H1 (cell line): Measurements from ENCODE around the gene HEXIM1. TPM values are rescaled to one million over a fixed set of nuclear protein-coding genes. Genes with fewer than 3 reads are reported as not detected.
A peak's percentile ranks its signal among the peaks of the same experiment; 100 is the strongest.

ENCODE experiments used
- ASH2L ChIP-seq: fragments of 200-600, 300-600 bp; sonication (generic); IDR thresholded peaks from one replicate; pipeline ENCODE4 v1.7.1; 2017; ENCODE audit warnings: low read length
- ATF2 ChIP-seq: IDR thresholded peaks from 2 replicates; pipeline ENCODE4 v1.6.1; 2012; ENCODE audit warnings: low read length, inconsistent platforms
- ATF3 ChIP-seq: IDR thresholded peaks from 2 replicates; pipeline ENCODE4 v1.6.1; 2011; ENCODE audit warnings: low read depth, mild to moderate bottlenecking, low read length; ENCODE audit not compliant: insufficient read depth
- CEBPB ChIP-seq: IDR thresholded peaks from 2 replicates; pipeline ENCODE4 v1.6.1; 2012; ENCODE audit warnings: low read depth, low read length
- CHD2 ChIP-seq: IDR thresholded peaks from 2 replicates; pipeline ENCODE4 v1.6.1; 2012; ENCODE audit warnings: low read length, improper control_type of control experiment
- CREB1 ChIP-seq: IDR thresholded peaks from 2 replicates; pipeline ENCODE4 v1.6.1; 2012; ENCODE audit warnings: inconsistent platforms
- E2F6 ChIP-seq: IDR thresholded peaks from 2 replicates; pipeline ENCODE4 v1.6.1; 2012; ENCODE audit warnings: inconsistent platforms
- EP300 ChIP-seq, 2 experiments: IDR thresholded peaks; 1 replicate in 1 of 2; 2 replicates in 1 of 2; pipeline ENCODE4 v1.6.1; 2011 to 2012; ENCODE audit warnings: low read depth in 2 of 2, low read length in 2 of 2, mild to moderate bottlenecking in 2 of 2, borderline replicate concordance in 1 of 2, inconsistent platforms in 1 of 2, moderate library complexity in 1 of 2
- MAFK ChIP-seq: IDR thresholded peaks from 2 replicates; pipeline ENCODE4 v1.6.1; 2012; ENCODE audit warnings: low read depth, mild to moderate bottlenecking, improper control_type of control experiment, low read length
- PHF8 ChIP-seq: fragments of 200-600 bp; sonication (generic); conservative IDR thresholded peaks from 2 replicates; pipeline ENCODE4 v1.7.1; 2012; ENCODE audit warnings: low read depth, mild to moderate bottlenecking, inconsistent platforms, low read length, moderate library complexity
- POLR2AphosphoS5 ChIP-seq: IDR thresholded peaks from 2 replicates; pipeline ENCODE4 v1.6.1; 2011; ENCODE audit warnings: low read depth, low read length
- POU5F1 ChIP-seq: IDR thresholded peaks from 2 replicates; pipeline ENCODE4 v1.6.1; 2011; ENCODE audit warnings: low read depth, mild to moderate bottlenecking, low read length, moderate library complexity
- RAD21 ChIP-seq, 2 experiments: IDR thresholded peaks in 1 of 2; conservative IDR thresholded peaks in 1 of 2; 2 replicates each; pipeline ENCODE4 v1.6.1; 2011; ENCODE audit warnings: low read depth in 2 of 2, low read length in 2 of 2, improper control_type of control experiment in 1 of 2, inconsistent platforms in 1 of 2, mild to moderate bottlenecking in 1 of 2, moderate library complexity in 1 of 2
- RXRA ChIP-seq: IDR thresholded peaks from 2 replicates; pipeline ENCODE4 v1.6.1; 2011; ENCODE audit warnings: low read depth, mild to moderate bottlenecking, low read length, moderate library complexity; ENCODE audit not compliant: insufficient read depth
- SIN3A ChIP-seq, 2 experiments: IDR thresholded peaks in 1 of 2; conservative IDR thresholded peaks in 1 of 2; 2 replicates each; pipeline ENCODE4 v1.6.1; 2011 to 2012; ENCODE audit warnings: low read length in 2 of 2, improper control_type of control experiment in 1 of 2, low read depth in 1 of 2, mild to moderate bottlenecking in 1 of 2
- SP1 ChIP-seq: IDR thresholded peaks from 2 replicates; pipeline ENCODE4 v1.6.1; 2011; ENCODE audit warnings: low read depth, low read length
- SP4 ChIP-seq: IDR thresholded peaks from 2 replicates; pipeline ENCODE4 v1.6.1; 2012; ENCODE audit warnings: low read length, inconsistent platforms
- SRF ChIP-seq: IDR thresholded peaks from 2 replicates; pipeline ENCODE4 v1.6.1; 2011; ENCODE audit warnings: mild to moderate bottlenecking, low read depth, low read length, moderate library complexity
- TAF7 ChIP-seq: optimal IDR thresholded peaks from 2 replicates; pipeline ENCODE3; 2011; ENCODE audit warnings: low read depth, mild to moderate bottlenecking, inconsistent platforms, low read length, moderate library complexity, borderline replicate concordance
- YY1 ChIP-seq: IDR thresholded peaks from 2 replicates; pipeline ENCODE4 v1.6.1; 2011; ENCODE audit warnings: low read depth, mild to moderate bottlenecking, low read length
- polyA plus RNA-seq, 7 experiments: library from polyadenylated mRNA; depleted of rRNA in 3 of 7; stranded (reverse) in 5 of 7; unstranded in 2 of 7; fragments of >200 nt in 5 of 7; fragments of 200-250 nt in 2 of 7; gene quantifications; 1 replicate in 5 of 7; 2 replicates in 1 of 7; 4 replicates in 1 of 7; pipeline versions ENCODE4 v1.2.1 to v1.2.3, GENCODE V29; 2011 to 2013; ENCODE audit warnings: missing spikeins in 2 of 7, mixed read lengths in 2 of 7
- total RNA-seq: library from RNA; stranded (reverse); fragmentation: NEBNext Ultra II Directional; extraction: Animal tissue kit (Norgen Biotek cat#: 25700); gene quantifications from 2 replicates; pipeline ENCODE4 v1.2.1, GENCODE V29; 2021

HEXIM1 gene
- total and polyA plus RNA-seq, 2 of the 8 experiments (the other 6 are each of a cell fraction or from before 2014, with no cell fraction given), result 9.1 to 38.3 TPM

- TF ChIP-seq MAFK (peak; percentile 3; the same call in 1 of the 2 replicates), CREB1 (peak; percentile 71; the same call in 1 of the 2 replicates), ASH2L (peak; percentile 50), E2F6 (peak; percentile 95), POLR2AphosphoS5 (no peak), RAD21 (IDR thresholded peaks at IDR 0.05 in 1 of 2, conservative IDR thresholded peaks at IDR 0.05 in 1 of 2; ENCODE audit: low read depth in 2 of 2, low read length in 2 of 2) (peak; percentile 94 to 95), SP1 (peak; percentile 98), CHD2 (peak; percentile 72; the same call in 1 of the 2 replicates), SP4 (0 out of 2 replicates have a peak, but pooled peaks have one; percentile 62), POU5F1 (no peak), YY1 (0 out of 2 replicates have a peak, but pooled peaks have one; percentile 39), SRF (peak; percentile 25; the same call in 1 of the 2 replicates), RXRA (no peak), ATF3 (peak; percentile 74; the same call in 1 of the 2 replicates), PHF8 (no peak; the same call in 1 of the 2 replicates), ATF2 (no peak), TAF7 (peak; percentile 92), EP300 (IDR thresholded peaks at IDR 0.05; ENCODE audit: borderline replicate concordance in 1 of 2, low read depth in 2 of 2, low read length in 2 of 2) (peak in 1 of 2 experiments; percentile 41; a peak in 1 of 3 replicates), CEBPB (peak; percentile 76), SIN3A (conservative IDR thresholded peaks at IDR 0.05 in 1 of 2, IDR thresholded peaks at IDR 0.05 in 1 of 2; ENCODE audit: low read depth in 1 of 2, low read length in 2 of 2) (peak in 1 of 2 experiments; percentile 88; a peak in 2 of 4 replicates)
Measured at GRCh38 chr17:45135192-45135977, 12.9 kb upstream of the HEXIM1 start, which contains the start of gene ACBD4 (continued).
